ENCODE data around the gene GRB14.

Gene GRB14

GRCh38 chr2:164613321-164613982 is 7.8 kb downstream of the GRB14 start:
- DNase-seq (ENCODE audit: low spot score) = no peak

- no peak for DNase-seq (ENCODE audit: low spot score)
Measured at GRCh38 chr2:164609790-164610189, 11.5 kb downstream of the GRB14 start.

GRCh38 chr2:164606557-164606956 is 14.7 kb downstream of the GRB14 start:
- no peak for DNase-seq (ENCODE audit: low spot score)

- no peak for DNase-seq (ENCODE audit: low spot score)
Measured at GRCh38 chr2:164605295-164605694, 16.0 kb downstream of the GRB14 start.

GRCh38 chr2:164600763-164601162 is 20.5 kb downstream of the GRB14 start:
- no peak for DNase-seq (ENCODE audit: low spot score)

- no peak for DNase-seq (ENCODE audit: low spot score)
Measured at GRCh38 chr2:164599954-164600589, 21.2 kb downstream of the GRB14 start.

- no peak for DNase-seq (ENCODE audit: low spot score)
Measured at GRCh38 chr2:164597983-164598382, 23.3 kb downstream of the GRB14 start.

GRCh38 chr2:164595031-164595430 is 26.3 kb downstream of the GRB14 start:
- no peak for DNase-seq (ENCODE audit: low spot score)

- DNase-seq (ENCODE audit: low spot score) = no peak
Measured at GRCh38 chr2:164593959-164594358, 27.3 kb downstream of the GRB14 start.

GRCh38 chr2:164593541-164593940 is 27.7 kb downstream of the GRB14 start:
- no peak for DNase-seq (ENCODE audit: low spot score)

- DNase-seq (ENCODE audit: low spot score) = no peak
Measured at GRCh38 chr2:164589522-164589921, 31.8 kb downstream of the GRB14 start.

- no peak for DNase-seq (ENCODE audit: low spot score)
Measured at GRCh38 chr2:164581050-164581449, 40.2 kb downstream of the GRB14 start.

GRCh38 chr2:164574931-164575330 is 46.4 kb downstream of the GRB14 start:
- DNase-seq (ENCODE audit: low spot score) = no peak

- no peak for DNase-seq (ENCODE audit: low spot score)
Measured at GRCh38 chr2:164570475-164570874, 50.8 kb downstream of the GRB14 start.

GRCh38 chr2:164569378-164569777 is 51.9 kb downstream of the GRB14 start:
- no peak for DNase-seq (ENCODE audit: low spot score)

GRCh38 chr2:164568317-164568716 is 53.0 kb downstream of the GRB14 start:
- no peak for DNase-seq (ENCODE audit: low spot score)

- DNase-seq (ENCODE audit: low spot score) = no peak
Measured at GRCh38 chr2:164567335-164567989, 53.8 kb downstream of the GRB14 start.

- no peak for DNase-seq (ENCODE audit: low spot score)
Measured at GRCh38 chr2:164565359-164565758, 55.9 kb downstream of the GRB14 start.

GRCh38 chr2:164562666-164563065 is 58.6 kb downstream of the GRB14 start:
- DNase-seq (ENCODE audit: low spot score) = no peak

GRCh38 chr2:164561991-164562390 is 59.3 kb downstream of the GRB14 start:
- no peak for DNase-seq (ENCODE audit: low spot score)

GRCh38 chr2:164561416-164561815 is 59.9 kb downstream of the GRB14 start:
- no peak for DNase-seq (ENCODE audit: low spot score)

- no peak for DNase-seq (ENCODE audit: low spot score)
Measured at GRCh38 chr2:164560902-164561301, 60.4 kb downstream of the GRB14 start.

GRCh38 chr2:164560181-164560792 is 61.0 kb downstream of the GRB14 start:
- no peak for DNase-seq (ENCODE audit: low spot score)

Data from hematopoietic multipotent progenitor cell treated with erythropoietin and hydrocortisone succinate and interleukin-3 and kit ligand, for 17 days (in vitro differentiated cells).